HG03558 (cell line): Measurements from ENCODE around the gene PCDHGB1.
"Not testable (repeated sequence)": the region's sequence is repeated elsewhere in the genome, so short reads cannot be mapped to it uniquely, and the experiment has no call there.

Source experiments
- ATAC-seq: cut with Tn5 transposase; IDR thresholded peaks from one replicate; pipeline ENCODE4 v1.9.1; 2021; ENCODE audit warnings: moderate number of reproducible peaks; ENCODE audit not compliant: unreplicated experiment; ENCODE audit errors: extremely low read depth

The PCDHGB1 gene

DNA sequence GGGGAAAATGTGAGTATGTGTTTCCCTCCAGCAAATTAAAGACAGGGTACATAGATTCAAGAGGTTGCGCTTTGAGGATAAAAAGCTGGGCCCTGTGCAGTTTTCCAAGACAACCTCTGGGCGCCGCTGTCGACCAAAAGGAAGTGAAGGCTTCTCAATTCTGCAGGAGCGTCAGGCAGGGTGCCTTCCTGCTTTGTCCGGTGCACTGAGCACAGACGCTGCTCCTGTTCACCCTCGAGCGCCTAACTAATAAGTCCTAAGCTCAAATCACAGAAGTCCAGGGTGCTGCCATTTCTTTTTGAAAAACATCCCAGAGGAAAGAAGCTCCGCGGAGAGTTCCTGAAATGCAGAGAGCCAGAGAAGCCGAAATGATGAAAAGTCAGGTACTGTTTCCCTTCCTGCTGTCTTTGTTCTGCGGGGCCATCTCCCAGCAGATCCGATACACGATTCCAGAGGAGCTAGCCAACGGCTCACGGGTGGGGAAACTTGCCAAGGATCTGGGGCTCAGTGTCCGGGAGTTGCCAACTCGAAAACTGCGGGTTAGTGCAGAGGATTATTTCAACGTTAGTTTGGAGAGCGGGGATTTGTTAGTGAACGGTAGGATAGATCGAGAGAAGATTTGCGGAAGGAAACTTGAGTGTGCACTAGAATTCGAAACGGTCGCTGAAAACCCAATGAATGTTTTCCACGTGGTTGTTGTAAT lies at the start of gene PCDHGB1:
PCDHGB1 (plus strand) TSS at position 183 of the 703 bp plus-strand sequence; CDS start at position 345, 162 bp downstream.
- no peak for ATAC-seq

DNA sequence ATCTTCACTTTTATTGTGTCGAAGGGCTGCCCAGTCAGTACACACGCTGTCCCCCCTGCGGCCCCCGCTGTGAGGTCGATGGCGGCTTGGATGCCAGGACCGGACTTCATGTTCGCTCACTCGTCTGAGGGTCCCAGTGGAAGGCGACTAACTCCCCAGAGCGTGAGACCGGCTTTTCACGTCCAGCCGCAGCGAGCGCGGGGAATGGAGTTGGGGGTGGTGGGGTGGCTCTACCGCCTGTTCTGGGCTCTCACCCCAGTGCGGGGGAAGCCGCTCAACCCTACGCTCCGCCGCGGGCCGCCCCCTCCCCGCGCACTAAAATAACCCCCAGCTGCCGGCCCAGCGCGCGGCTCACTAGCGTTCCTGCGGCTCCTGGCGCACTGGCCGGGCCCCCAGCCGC lies 46.1 kb upstream of the PCDHGB1 start, which contains the start of gene SLC25A2:
SLC25A2 (minus strand) TSS at position 294 of the 400 bp plus-strand sequence; CDS start at position 110, 184 bp downstream.
- no peak for ATAC-seq

DNA sequence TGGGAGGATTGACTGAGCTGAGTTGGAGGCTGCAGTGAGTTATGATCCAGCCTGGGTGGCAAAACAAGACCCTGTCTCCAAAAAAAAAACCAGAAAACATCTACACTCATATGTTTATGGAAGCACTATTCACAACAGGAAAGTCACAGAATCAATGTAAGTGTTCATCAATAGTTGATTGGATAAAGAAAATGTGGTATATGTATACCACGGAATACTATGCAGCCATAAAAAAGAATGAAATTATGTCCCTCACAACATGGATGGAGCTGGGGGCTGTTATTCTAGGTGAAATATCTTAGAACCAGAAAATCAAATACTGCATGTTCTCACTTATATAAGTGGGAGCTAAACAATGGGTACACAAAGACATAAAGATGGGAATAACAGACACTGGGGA lies 43.3 kb upstream of the PCDHGB1 start:
- no peak for ATAC-seq

DNA sequence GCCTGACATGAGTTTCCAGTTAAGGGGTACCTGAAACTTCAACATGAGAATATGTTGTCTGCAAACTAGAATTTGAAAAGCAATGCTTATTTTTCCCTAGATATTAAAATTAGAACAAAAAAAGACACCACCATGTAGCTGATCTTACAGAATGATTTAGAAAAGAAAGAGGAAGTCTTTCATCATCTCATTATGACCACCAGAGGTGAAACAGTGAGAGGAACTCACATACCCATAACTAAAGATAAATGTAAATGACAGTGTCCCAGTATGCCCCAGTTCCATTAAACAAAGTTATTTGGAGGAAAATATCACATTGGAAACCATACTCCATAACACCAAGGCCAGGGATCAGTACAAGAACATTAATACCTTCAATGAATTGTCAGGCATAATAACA lies 36.2 kb upstream of the PCDHGB1 start:
- ATAC-seq, result no peak

DNA sequence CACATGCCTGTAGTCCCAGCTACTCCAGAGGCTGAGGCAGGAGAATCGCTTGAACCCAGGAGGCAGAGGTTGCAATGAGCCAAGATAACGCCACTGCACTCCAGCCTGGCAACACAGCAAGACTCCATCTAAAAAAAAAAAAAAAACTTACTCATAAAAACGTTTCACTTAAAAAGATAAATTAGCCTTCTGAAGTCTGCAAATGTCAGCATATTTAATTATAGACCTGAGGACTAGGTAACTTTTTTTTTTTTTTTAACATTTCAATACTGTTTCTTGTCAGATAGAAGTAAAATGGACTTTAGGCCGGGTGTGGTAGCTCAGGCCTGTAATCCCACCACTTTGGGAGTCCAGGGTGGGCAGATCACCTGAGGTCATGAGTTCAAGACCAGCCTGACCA lies 32.9 kb upstream of the PCDHGB1 start:
- ATAC-seq, result not testable (repeated sequence)

DNA sequence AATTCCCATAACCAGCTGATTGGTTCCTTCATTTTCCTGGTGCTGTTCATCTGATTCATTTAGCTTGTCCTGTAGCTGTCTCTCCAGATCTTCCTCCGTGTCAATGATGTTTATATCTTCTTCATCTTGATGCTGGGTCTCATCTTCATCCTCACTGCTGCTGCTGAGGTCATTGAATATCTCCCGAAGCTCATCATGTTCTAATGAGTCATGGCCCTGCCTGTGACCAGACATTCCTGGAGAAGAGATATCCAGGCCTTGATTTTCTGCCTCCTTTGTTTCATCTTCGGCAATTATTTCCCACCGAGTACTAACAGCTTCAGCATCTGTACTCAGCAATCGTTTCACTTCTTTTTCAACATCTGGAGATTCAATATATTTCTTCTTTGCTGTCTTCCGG lies 30.7 kb upstream of the PCDHGB1 start:
- no peak for ATAC-seq

DNA sequence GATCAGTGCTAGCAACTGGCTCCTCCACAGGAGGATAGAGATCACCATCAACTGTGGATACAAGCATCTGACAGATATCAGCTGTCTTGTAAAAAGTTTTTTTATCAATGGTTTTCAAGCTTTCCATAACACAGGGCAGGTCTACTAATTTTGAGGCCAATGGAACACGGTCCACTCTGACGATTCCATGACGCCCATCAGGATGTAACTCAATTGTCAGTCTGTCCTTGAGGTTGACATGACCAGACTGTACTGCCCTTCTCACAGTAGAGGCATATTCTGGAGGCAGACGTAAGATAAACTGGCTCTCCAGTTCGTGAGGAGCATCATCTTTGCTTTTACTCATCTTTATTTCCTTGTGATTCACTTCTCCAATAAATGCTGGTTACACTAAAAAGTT lies 30.2 kb upstream of the PCDHGB1 start:
- ATAC-seq, result no peak

DNA sequence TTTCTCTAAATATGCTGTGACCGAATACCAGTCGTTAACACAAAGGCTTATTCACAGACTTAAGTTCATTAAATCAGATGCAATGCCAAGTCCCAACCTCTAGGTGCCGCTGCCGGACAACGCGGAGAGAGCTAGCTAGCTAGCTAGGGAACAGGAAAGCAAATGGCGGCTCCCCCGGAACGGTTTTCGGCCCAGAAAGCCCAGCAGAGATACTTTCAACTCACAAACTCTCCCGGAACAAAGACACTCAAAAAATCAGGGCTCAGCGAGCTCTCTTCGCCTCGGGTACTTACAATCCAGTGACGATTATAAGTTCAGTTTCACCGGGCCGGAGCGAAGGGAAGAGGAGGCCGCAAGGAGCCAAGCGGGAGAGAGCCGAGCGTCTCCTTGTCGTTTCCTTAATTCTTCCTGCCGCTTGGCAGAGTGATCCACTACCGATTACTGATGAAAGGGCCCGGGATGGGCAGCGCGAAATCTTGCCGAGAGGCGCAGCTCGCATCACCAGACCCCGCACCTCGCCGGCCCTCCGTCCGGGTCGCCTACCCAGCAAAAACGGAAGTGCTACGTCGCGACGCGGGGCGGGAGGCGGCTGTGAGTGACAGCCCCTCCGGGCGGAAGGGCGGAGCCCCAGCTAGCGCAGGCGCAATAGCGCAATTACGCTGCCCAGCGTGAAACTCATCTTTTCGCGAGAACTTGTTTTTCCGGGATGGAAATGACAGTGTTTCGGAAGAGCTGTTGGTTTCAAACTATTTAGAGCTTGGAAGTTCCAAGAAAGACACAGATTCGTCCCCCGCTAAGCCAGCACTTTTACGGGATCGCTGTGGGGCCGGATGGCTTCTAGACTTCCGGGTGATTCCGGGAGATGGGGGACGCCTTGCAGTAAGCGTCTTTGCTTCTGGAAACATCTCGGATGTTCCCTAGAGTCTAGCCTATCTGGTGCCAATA lies 29.4 kb upstream of the PCDHGB1 start, which contains the start of gene TAF7:
TAF7 (minus strand) TSS at position 560 of the 945 bp plus-strand sequence. CDS start 740 bp downstream, outside the sequence.
- ATAC-seq, result peak; percentile 91

DNA sequence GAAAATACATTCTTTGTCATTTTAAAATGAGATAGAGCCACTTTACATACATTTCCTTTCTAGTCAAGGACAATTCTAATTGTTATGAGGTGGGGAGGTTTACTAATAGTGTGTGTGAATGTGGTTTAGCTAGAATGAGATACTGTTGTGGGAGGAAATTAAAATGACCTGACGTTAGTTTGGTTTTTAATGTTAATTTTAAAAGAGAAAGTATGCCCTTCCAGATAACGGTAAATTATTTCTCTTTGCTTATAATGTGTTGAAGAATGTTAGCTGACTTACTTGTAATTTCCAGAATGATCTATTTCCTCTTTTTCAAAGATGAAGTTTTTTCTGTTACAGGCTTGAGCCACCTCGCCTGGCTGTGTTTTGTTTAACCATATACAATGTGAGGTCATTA lies 27.6 kb upstream of the PCDHGB1 start:
- ATAC-seq, result no peak

DNA sequence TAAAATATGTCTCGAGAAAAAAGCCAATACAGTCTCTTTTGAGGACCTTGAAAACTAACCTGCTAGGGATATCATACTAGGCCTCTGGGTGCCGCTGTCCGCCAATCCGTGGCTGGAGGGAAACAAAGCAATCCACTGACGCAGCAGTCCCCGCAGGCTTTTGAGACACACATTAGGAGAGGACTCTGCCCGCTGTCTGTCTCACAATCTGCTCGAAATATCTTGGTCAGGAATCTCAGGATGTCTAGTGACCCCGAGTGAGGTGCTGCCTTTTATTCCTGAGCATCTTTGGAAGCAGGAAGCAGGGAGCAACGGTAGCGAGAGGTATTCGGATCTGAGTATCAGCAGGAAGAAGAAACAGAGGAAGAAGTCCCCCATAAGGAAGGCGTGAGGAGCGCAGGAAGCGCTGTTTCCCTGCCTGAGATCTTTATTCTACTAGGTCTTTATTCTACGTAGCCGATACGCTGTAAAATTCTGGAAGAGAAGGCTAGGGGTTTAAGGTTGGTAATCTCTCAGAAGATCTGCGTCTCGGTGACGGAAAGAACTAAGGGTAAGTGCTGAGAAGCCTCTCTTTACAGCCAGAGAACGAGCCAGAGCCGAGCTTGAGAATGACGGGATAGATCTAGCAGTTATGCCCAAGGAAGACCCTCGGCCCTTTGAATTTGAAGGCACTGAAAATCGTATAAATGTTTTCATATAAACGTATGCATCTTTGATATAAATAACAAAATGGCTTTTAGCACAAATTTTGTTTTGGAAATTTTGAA lies 23.6 kb upstream of the PCDHGB1 start:
- ATAC-seq, result no peak

DNA sequence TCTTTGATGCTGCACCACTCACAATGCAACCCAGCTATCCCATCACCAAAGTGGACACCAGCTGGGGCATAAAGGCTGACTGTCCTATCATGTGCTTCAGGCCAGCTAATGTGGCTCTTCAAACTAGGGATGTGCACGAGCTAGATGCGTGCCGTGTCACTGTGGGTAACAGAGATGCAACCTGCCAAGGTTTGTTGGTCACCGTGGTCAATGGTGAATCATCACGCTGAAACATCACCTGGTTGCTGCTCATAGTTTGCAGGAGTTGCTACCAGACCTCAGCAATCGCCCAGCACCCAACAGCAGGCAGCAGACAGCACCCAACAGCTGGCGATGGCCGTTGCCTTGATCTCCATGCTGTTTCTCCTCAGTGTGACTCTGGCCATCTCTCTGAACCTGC lies 21.7 kb upstream of the PCDHGB1 start:
- ATAC-seq, result no peak

DNA sequence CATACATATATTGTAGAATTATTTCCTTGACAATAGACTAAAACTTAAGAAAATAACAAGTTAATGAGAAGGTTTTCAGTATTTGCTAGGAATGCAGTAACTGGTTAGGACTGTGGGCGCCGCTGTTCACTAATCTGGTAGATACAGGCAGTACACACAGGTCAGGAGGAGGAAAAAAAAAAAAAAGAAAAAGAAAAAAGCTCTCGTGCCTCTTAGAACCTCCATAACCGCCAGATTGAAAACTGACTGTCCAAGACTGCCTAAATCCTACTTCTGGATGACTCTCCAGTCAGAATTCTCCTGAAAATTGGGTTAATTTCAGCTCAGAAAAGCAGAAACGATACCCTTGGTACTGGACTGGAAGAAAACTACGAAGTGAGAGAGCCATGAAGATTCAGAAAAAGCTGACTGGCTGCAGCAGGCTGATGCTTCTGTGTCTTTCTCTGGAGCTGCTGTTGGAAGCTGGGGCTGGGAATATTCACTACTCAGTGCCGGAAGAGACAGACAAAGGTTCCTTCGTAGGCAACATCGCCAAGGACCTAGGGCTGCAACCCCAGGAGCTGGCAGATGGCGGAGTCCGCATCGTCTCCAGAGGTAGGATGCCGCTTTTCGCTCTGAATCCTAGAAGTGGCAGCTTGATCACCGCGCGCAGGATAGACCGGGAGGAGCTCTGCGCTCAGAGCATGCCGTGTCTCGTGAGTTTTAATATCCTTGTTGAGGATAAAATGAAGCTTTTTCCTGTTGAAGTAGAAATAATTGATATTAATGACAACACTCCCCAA lies 19.4 kb upstream of the PCDHGB1 start, which contains the start of gene PCDHGA1:
PCDHGA1 (plus strand) TSS at position 216 of the 782 bp plus-strand sequence.
- no peak for ATAC-seq

DNA sequence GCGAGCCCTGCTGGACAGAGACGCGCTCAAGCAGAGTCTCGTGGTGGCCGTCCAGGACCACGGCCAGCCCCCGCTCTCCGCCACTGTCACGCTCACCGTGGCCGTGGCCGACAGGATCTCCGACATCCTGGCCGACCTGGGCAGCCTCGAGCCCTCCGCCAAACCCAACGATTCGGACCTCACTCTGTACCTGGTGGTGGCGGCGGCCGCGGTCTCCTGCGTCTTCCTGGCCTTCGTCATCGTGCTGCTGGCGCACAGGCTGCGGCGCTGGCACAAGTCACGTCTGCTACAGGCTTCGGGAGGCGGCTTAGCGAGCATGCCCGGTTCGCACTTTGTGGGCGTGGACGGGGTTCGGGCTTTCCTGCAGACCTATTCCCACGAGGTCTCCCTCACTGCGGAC lies 17.3 kb upstream of the PCDHGB1 start:
- ATAC-seq, result not testable (repeated sequence)

DNA sequence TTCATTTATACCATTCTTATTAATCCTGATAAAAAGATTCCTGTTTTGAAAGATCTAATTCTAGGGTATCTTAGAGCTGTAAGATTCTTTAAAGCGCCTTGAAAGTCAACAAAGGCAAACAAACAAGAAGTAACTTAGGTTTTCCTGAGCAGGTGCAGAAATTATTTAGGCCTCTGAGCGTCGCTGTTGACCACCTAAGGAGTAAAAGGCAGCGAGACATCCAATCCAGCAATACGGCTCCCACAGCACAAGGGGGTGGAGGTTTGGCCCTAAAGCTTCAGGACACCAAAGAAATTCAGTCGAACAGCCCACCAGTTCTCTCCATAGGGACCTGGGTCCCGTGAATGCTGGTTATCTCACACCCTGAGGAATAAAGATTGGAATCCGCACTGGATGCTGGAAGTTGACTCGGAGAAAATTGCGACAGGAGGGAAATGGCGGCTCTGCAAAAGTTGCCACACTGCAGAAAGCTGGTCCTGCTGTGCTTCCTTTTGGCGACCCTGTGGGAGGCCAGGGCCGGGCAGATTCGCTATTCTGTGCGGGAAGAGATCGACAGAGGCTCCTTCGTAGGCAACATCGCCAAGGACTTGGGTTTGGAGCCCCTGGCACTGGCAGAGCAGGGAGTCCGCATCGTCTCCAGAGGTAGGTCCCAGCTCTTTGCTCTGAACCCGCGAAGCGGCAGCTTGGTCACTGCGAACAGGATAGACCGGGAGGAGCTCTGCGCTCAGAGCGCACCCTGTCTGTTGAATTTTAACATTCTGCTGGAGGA lies 11.2 kb upstream of the PCDHGB1 start, which contains the start of gene PCDHGA2:
PCDHGA2 (plus strand) TSS at position 223 of the 769 bp plus-strand sequence.
- no peak for ATAC-seq

DNA sequence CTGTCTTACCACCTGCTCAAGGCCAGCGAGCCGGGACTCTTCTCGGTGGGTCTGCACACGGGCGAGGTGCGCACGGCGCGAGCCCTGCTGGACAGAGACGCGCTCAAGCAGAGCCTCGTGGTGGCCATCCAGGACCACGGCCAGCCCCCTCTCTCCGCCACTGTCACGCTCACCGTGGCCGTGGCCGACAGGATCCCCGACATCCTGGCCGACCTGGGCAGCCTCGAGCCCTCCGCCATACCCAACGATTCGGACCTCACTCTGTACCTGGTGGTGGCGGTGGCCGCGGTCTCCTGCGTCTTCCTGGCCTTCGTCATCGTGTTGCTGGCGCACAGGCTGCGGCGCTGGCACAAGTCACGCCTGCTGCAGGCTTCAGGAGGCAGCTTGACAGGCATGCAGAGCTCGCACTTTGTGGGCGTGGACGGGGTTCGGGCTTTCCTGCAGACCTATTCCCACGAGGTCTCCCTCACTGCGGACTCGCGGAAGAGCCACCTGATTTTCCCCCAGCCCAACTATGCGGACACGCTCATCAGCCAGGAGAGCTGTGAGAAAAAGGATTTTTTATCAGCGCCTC lies 9.0 kb upstream of the PCDHGB1 start:
- not testable (repeated sequence) for ATAC-seq

DNA sequence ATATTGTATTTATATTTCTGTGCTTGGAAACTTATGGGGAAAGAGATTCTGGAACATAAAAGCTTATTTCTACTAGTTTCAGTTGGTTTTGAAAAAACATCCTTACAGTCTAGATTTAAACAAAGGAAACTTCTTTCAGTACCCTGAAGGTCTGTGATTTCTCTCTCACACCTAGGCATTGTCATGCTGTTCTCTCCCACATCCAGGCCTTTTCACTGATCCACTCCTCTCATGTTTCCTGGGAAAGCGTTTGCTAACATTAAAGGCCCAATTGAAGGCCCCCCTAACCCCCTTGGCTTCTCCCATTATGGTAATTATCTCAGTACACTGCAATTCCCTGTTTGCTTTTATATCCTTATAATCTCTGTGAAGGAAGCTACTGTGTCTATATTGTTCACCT lies 7.1 kb upstream of the PCDHGB1 start:
- ATAC-seq, result no peak

DNA sequence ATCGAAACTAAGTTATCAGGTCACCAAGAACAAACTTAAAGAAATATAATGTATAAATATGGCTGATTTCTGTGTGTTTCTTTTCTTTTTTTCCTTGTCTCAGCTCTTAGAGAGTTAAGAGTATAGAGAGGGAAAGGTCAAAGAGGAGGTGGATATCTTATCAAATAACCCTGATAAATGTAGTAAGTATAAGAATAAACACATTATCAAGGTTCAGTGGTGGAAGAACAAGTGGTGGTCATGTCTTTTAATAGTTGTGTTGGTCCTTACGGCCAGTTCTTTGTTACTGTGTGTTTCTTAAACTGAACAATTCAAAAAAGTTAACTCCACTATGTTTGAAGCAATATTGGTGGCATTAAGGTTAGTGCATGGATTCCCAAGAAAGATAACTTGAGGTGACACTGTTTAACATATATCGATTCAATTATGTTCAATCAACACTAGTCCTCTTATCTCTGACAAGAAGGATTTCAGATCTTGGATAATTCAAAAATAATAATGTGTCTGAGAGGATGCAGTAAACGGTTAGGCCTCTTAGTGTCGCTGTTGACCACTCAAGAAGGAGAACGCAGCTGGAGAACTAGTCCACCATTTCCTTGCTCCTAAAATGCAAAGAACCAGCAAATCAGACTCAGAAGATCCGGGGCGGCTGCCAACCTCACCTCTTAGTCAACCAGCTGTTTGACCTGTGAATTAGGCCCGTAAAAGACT lies 6.5 kb upstream of the PCDHGB1 start, which contains the start of gene PCDHGA3:
PCDHGA3 (plus strand) TSS at position 588 of the 711 bp plus-strand sequence. CDS start 205 bp downstream, outside the sequence.
- ATAC-seq, result no peak
